Neural cell (in vitro differentiated cells): ENCODE results near the gene KIAA2012.

Experiments
- CTCF ChIP-seq: fragments of 450-650 bp; IDR thresholded peaks from 2 replicates; pipeline ENCODE4 v1.5.1; 2014; ENCODE audit warnings: antibody characterized with exemption, mild to moderate bottlenecking, moderate library complexity; ENCODE audit not compliant: poor library complexity, severe bottlenecking
- EZH2 ChIP-seq: fragments of 200-600, 300-800 bp; shearing (Covaris generic), sonication (generic); IDR thresholded peaks from 2 replicates; pipeline ENCODE4 v1.6.1; 2014; ENCODE audit warnings: antibody characterized with exemption, low read length, borderline replicate concordance, mild to moderate bottlenecking; ENCODE audit not compliant: insufficient read depth, poor library complexity, severe bottlenecking
- REST ChIP-seq: IDR thresholded peaks from 2 replicates; pipeline ENCODE4 v1.6.1; 2012; ENCODE audit warnings: borderline replicate concordance

- TF ChIP-seq CTCF (no peak), REST (no peak), EZH2 (no peak)
These were observed 131.8 kb downstream of the KIAA2012 start for GRCh38 chr2:202204855-202205254.
